ENCODE results near the gene KCTD4.

Gene KCTD4

GRCh38 chr13:45167611-45168554, 33.0 kb downstream of the KCTD4 start:
- ATAC-seq = no peak
- no peaks in the 10 kb centered on the region for H3K27me3 Mint-ChIP-seq
- H3K4me3 Mint-ChIP-seq = no peak overlapping the region

GRCh38 chr13:45166858-45167257, 34.0 kb downstream of the KCTD4 start:
- no peak overlapping the region for H3K27ac Mint-ChIP-seq
- H3K4me1 Mint-ChIP-seq = peaks cover 13% of the 10 kb centered on the region
- H3K9me3 Mint-ChIP-seq = no peaks in the 10 kb centered on the region
- H3K36me3 Mint-ChIP-seq = peaks cover 40% of the 10 kb centered on the region
- H3K4me3 Mint-ChIP-seq = no peak overlapping the region
- no peaks in the 10 kb centered on the region for H3K27me3 Mint-ChIP-seq
- ATAC-seq = no peak

More at GRCh38 chr13:45167611-45168554, 33.0 kb downstream of the KCTD4 start:
- Mint-ChIP-seq H3K27ac (no peak overlapping the region), H3K36me3 (peaks cover 46% of the 10 kb centered on the region), H3K9me3 (no peaks in the 10 kb centered on the region), H3K4me1 (peaks cover 23% of the 10 kb centered on the region)

- Mint-ChIP-seq H3K4me3 (no peak overlapping the region), H3K36me3 (peaks cover 33% of the 10 kb centered on the region), H3K9me3 (peaks cover 4% of the 10 kb centered on the region), H3K4me1 (no peaks in the 10 kb centered on the region), H3K27ac (no peak overlapping the region), H3K27me3 (no peaks in the 10 kb centered on the region)
- no peak for ATAC-seq
These were observed 38.0 kb downstream of the KCTD4 start for GRCh38 chr13:45162821-45163220.

- Mint-ChIP-seq H3K27me3 (no peaks in the 10 kb centered on the region), H3K4me3 (no peak overlapping the region), H3K36me3 (peaks cover 37% of the 10 kb centered on the region), H3K4me1 (no peaks in the 10 kb centered on the region), H3K9me3 (peaks cover 4% of the 10 kb centered on the region), H3K27ac (no peak overlapping the region)
- ATAC-seq = no peak
These were observed 38.7 kb downstream of the KCTD4 start for GRCh38 chr13:45162194-45162593.

- ATAC-seq = no peak
- H3K27me3 Mint-ChIP-seq = no peaks in the 10 kb centered on the region
- H3K27ac Mint-ChIP-seq = no peak overlapping the region
- no peak overlapping the region for H3K4me3 Mint-ChIP-seq
- H3K36me3 Mint-ChIP-seq = peaks cover 62% of the 10 kb centered on the region
- no peaks in the 10 kb centered on the region for H3K4me1 Mint-ChIP-seq
- H3K9me3 Mint-ChIP-seq = peaks cover 7% of the 10 kb centered on the region
These were observed 44.1 kb downstream of the KCTD4 start for GRCh38 chr13:45156565-45157361.

GRCh38 chr13:45149964-45150363, 50.9 kb downstream of the KCTD4 start:
- H3K4me3 Mint-ChIP-seq = no peak overlapping the region
- H3K4me1 Mint-ChIP-seq = peaks cover 33% of the 10 kb centered on the region
- peaks cover 47% of the 10 kb centered on the region for H3K36me3 Mint-ChIP-seq
- no peaks in the 10 kb centered on the region for H3K27me3 Mint-ChIP-seq
- no peak overlapping the region for H3K27ac Mint-ChIP-seq
- no peaks in the 10 kb centered on the region for H3K9me3 Mint-ChIP-seq
- ATAC-seq = no peak

- ATAC-seq = no peak
- H3K9me3 Mint-ChIP-seq = no peaks in the 10 kb centered on the region
- H3K36me3 Mint-ChIP-seq = peaks cover 48% of the 10 kb centered on the region
- H3K27ac Mint-ChIP-seq = no peak overlapping the region
- H3K4me1 Mint-ChIP-seq = peaks cover 43% of the 10 kb centered on the region
- H3K27me3 Mint-ChIP-seq = no peaks in the 10 kb centered on the region
- no peak overlapping the region for H3K4me3 Mint-ChIP-seq
These were observed 57.5 kb downstream of the KCTD4 start for GRCh38 chr13:45143346-45143751.
